ENCODE results near the gene BBS2.

- TF ChIP-seq, protein P1, sequence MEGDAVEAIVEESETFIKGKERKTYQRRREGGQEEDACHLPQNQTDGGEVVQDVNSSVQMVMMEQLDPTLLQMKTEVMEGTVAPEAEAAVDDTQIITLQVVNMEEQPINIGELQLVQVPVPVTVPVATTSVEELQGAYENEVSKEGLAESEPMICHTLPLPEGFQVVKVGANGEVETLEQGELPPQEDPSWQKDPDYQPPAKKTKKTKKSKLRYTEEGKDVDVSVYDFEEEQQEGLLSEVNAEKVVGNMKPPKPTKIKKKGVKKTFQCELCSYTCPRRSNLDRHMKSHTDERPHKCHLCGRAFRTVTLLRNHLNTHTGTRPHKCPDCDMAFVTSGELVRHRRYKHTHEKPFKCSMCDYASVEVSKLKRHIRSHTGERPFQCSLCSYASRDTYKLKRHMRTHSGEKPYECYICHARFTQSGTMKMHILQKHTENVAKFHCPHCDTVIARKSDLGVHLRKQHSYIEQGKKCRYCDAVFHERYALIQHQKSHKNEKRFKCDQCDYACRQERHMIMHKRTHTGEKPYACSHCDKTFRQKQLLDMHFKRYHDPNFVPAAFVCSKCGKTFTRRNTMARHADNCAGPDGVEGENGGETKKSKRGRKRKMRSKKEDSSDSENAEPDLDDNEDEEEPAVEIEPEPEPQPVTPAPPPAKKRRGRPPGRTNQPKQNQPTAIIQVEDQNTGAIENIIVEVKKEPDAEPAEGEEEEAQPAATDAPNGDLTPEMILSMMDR (conservative IDR thresholded peaks at IDR 0.05; ENCODE audit: low read length) = no peak
- no peak for TF ChIP-seq EZH2phosphoT487 (IDR thresholded peaks at IDR 0.05; ENCODE audit: borderline replicate concordance, low read depth, low read length)
Measured at GRCh38 chr16:56436258-56436657, 83.6 kb downstream of the BBS2 start.
